Measurements from ENCODE around the gene CAP2.

DNA sequence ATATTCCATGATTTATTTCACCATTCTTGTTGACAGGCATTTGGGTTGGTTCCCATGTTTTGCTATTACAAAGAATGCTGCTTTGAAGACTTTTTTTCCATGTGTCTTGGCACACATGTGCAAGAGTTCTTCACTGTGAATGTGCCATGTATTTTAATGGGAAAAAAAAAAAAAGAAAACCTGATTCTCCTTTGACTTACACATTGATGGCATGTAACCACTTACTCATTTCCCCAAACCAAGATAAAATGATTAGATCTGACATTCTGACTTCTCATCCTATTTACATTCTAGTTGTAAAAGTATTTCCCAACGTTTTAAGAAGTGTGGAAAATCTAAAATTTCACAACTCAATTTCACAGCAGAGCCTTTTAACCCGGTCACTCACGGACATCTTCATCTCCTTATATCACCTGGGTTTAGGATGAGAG lies 4.4 kb downstream of the CAP2 start:
- TF ChIP-seq CTCF (conservative IDR thresholded peaks at IDR 0.05) (no peak), ZFX (IDR thresholded peaks at IDR 0.05) (no peak)
